GM23338 (cell line): Measurements from ENCODE around the gene APOH. TPM values are rescaled to one million over a fixed set of nuclear protein-coding genes. Genes with fewer than 3 reads are reported as not detected.

Experiments used
- ATAC-seq: fragments of 200-7000 bp; cut with Tn5 transposase; 3 replicates; pipeline ENCODE4 v1.9.1; 2020
- DNase-seq: peaks from one replicate; pipeline ENCODE4 v3.0.0-alpha.2; 2015; ENCODE audit warnings: low spot score
- H2AFZ ChIP-seq: fragments of 200-600 bp; sonication (generic); 2 replicates; pipeline ENCODE4 v1.8.0; 2016; ENCODE audit warnings: antibody characterized with exemption, mild to moderate bottlenecking, moderate library complexity
- H3F3A ChIP-seq: fragments of 200-600 bp; sonication (generic); replicated peaks from 2 replicates; pipeline ENCODE4 v1.8.0; 2017; ENCODE audit warnings: antibody characterized with exemption, mixed run types, low read depth
- H3K27ac ChIP-seq: fragments of 200-600 bp; sonication (generic); 2 replicates; pipeline ENCODE4 v1.6.1; 2016; ENCODE audit warnings: low read depth
- H3K27me3 ChIP-seq: fragments of 200-600 bp; sonication (generic); 2 replicates; pipeline ENCODE4 v1.8.0; 2016; ENCODE audit warnings: mild to moderate bottlenecking, mixed run types, moderate library complexity; ENCODE audit not compliant: insufficient read depth
- H3K36me3 ChIP-seq: fragments of 200-600 bp; sonication (generic); 2 replicates; pipeline ENCODE4 v1.8.0; 2016; ENCODE audit warnings: mild to moderate bottlenecking; ENCODE audit not compliant: insufficient read depth
- H3K4me1 ChIP-seq: fragments of 200-600 bp; sonication (generic); 2 replicates; pipeline ENCODE4 v1.8.0; 2016; ENCODE audit warnings: mild to moderate bottlenecking, moderate library complexity; ENCODE audit not compliant: insufficient read depth
- H3K4me2 ChIP-seq: fragments of 200-600 bp; sonication (generic); 2 replicates; pipeline ENCODE4 v1.7.1; 2017; ENCODE audit warnings: mixed run types
- H3K4me3 ChIP-seq: fragments of 200-600 bp; sonication (generic); 2 replicates; pipeline ENCODE4 v1.6.1; 2016; ENCODE audit warnings: mixed run types
- H3K79me2 ChIP-seq: fragments of 200-600 bp; sonication (generic); replicated peaks from 2 replicates; pipeline ENCODE4 v1.8.0; 2017; ENCODE audit warnings: mild to moderate bottlenecking; ENCODE audit not compliant: insufficient read depth
- H3K9me2 ChIP-seq: fragments of 200-600 bp; sonication (generic); 2 replicates; pipeline ENCODE4 v1.8.0; 2017; ENCODE audit not compliant: insufficient read depth
- H4K20me1 ChIP-seq: fragments of 200-600 bp; sonication (generic); replicated peaks from 2 replicates; pipeline ENCODE4 v1.8.0; 2017; ENCODE audit warnings: mild to moderate bottlenecking; ENCODE audit not compliant: insufficient read depth
- H3K27ac Mint-ChIP-seq: 2 replicates; pipeline ENCODE4 v1.8.0; 2020; ENCODE audit warnings: inconsistent platforms, mild to moderate bottlenecking, moderate library complexity, mixed read lengths
- H3K27me3 Mint-ChIP-seq: 3 replicates; pipeline ENCODE4 v1.8.0; 2022; ENCODE audit warnings: low read depth, mild to moderate bottlenecking, moderate library complexity, mixed read lengths, inconsistent platforms; ENCODE audit not compliant: insufficient read depth, poor library complexity
- H3K36me3 Mint-ChIP-seq: 3 replicates; pipeline ENCODE4 v1.8.0; 2021; ENCODE audit warnings: low read depth, mild to moderate bottlenecking, inconsistent platforms, moderate library complexity, mixed read lengths
- H3K4me1 Mint-ChIP-seq: 3 replicates; pipeline ENCODE4 v1.8.0; 2020; ENCODE audit warnings: mild to moderate bottlenecking, inconsistent platforms, mixed read lengths
- H3K4me3 Mint-ChIP-seq: 3 replicates; pipeline ENCODE4 v1.8.0; 2021; ENCODE audit warnings: moderate library complexity, mild to moderate bottlenecking, inconsistent platforms, mixed read lengths
- H3K9me3 Mint-ChIP-seq: 3 replicates; pipeline ENCODE4 v1.8.0; 2020; ENCODE audit warnings: moderate library complexity, mild to moderate bottlenecking, inconsistent platforms, mixed read lengths
- CREB1 ChIP-seq: fragments of 250-450 bp; sonication (Bioruptor Pico); IDR thresholded peaks from 2 replicates; pipeline ENCODE4 v1.5.0; 2020; ENCODE audit warnings: low read depth, mild to moderate bottlenecking, moderate library complexity
- CTCF ChIP-seq, 2 experiments: fragments of 200-600 bp in 1 of 2; sonication (generic) in 1 of 2; conservative IDR thresholded peaks; 2 replicates each; pipeline versions ENCODE4 v1.5.1 to v1.6.1; 2016 to 2017; ENCODE audit warnings: antibody characterized with exemption in 2 of 2, low read depth in 2 of 2, mild to moderate bottlenecking in 2 of 2, moderate library complexity in 1 of 2
- EZH2phosphoT487 ChIP-seq: fragments of 200-600 bp; sonication (generic); IDR thresholded peaks from one replicate; pipeline ENCODE4 v1.8.1; 2018; ENCODE audit warnings: antibody characterized with exemption; ENCODE audit not compliant: unreplicated experiment
- POLR2AphosphoS5 ChIP-seq: IDR thresholded peaks from 2 replicates; pipeline ENCODE4 v1.6.1; 2016; ENCODE audit warnings: antibody characterized with exemption, low read depth
- REST ChIP-seq: IDR thresholded peaks from one replicate; pipeline ENCODE4 v1.6.1; 2018; ENCODE audit warnings: antibody characterized with exemption; ENCODE audit not compliant: unreplicated experiment
- STAT1 ChIP-seq: IDR thresholded peaks from one replicate; pipeline ENCODE4 v1.6.1; 2016; ENCODE audit warnings: antibody characterized with exemption; ENCODE audit not compliant: unreplicated experiment
- ZNF114 ChIP-seq: fragments of 250-450 bp; sonication (Bioruptor Pico); IDR thresholded peaks from 2 replicates; pipeline ENCODE4 v1.5.0; 2020; ENCODE audit warnings: mild to moderate bottlenecking, moderate library complexity
- ZNF331 ChIP-seq: fragments of 250-450 bp; sonication (Bioruptor Pico); IDR thresholded peaks from 2 replicates; pipeline ENCODE4 v1.5.0; 2020; ENCODE audit warnings: low read depth, mild to moderate bottlenecking, moderate library complexity
- ZNF462 ChIP-seq: fragments of 250-450 bp; sonication (Bioruptor Pico); IDR thresholded peaks from 2 replicates; pipeline ENCODE4 v1.5.0; 2020; ENCODE audit warnings: mild to moderate bottlenecking, moderate library complexity
- polyA plus RNA-seq: library from polyadenylated mRNA; unstranded; fragments of >200 nt; fragmentation: Nextera tagmentation; extraction: Ambion mirVana; gene quantifications from 2 replicates; pipeline ENCODE4 v1.2.1, GENCODE V29; 2016
- total RNA-seq: library from RNA; depleted of rRNA; stranded (reverse); fragments of >200 nt; shearing (Covaris generic); gene quantifications from 2 replicates; pipeline ENCODE4 v1.2.3, GENCODE V29; 2014

Gene APOH
- total and polyA plus RNA-seq, 2 experiments from 2014 or later, result not detected

- H3K27me3 ChIP-seq, result no peaks in the 10 kb centered on the region
- H3K9me2 ChIP-seq, result no peaks in the 10 kb centered on the region
- no peaks in the 10 kb centered on the region for H3K79me2 ChIP-seq
- H3K4me3 Mint-ChIP-seq, result no peak overlapping the region
- no peak overlapping the region for H3K4me2 ChIP-seq
- no peaks in the 10 kb centered on the region for H3K4me1 Mint-ChIP-seq
- no peaks in the 10 kb centered on the region for H3K36me3 Mint-ChIP-seq
- H3K36me3 ChIP-seq, result no peaks in the 10 kb centered on the region
- H3K27me3 Mint-ChIP-seq, result peaks cover 2% of the 10 kb centered on the region
- H3K4me1 ChIP-seq, result no peaks in the 10 kb centered on the region
- no peaks in the 10 kb centered on the region for H3K9me3 Mint-ChIP-seq
- H3K27ac Mint-ChIP-seq, result no peak overlapping the region
- no peak overlapping the region for H3K27ac ChIP-seq
- no peak overlapping the region for H3K4me3 ChIP-seq
- H2AFZ ChIP-seq, result no peak overlapping the region
- H4K20me1 ChIP-seq, result no peaks in the 10 kb centered on the region
- DNase-seq (no peak), ATAC-seq (no peak)
- no peaks in the 10 kb centered on the region for H3F3A ChIP-seq
- no peak for TF ChIP-seq ZNF114
- TF ChIP-seq REST, result no peak
- TF ChIP-seq ZNF462 (CRISPR knock-in tag), result no peak
- TF ChIP-seq ZNF331, result no peak
- TF ChIP-seq CTCF (conservative IDR thresholded peaks at IDR 0.05; ENCODE audit: low read depth in 2 of 2), result no peak
- no peak for TF ChIP-seq STAT1
- TF ChIP-seq EZH2phosphoT487, result no peak
- TF ChIP-seq CREB1, result no peak
- TF ChIP-seq POLR2AphosphoS5, result no peak
These were observed 57.5 kb downstream of the APOH start for GRCh38 chr17:66171692-66172091.
